GM12891 (cell line): ENCODE measurements around the gene SLC12A6.
A peak's percentile ranks its signal among the peaks of the same experiment; 100 is the strongest.
"Not testable (repeated sequence)": the region's sequence is repeated elsewhere in the genome, so short reads cannot be mapped to it uniquely, and the experiment has no call there.

ENCODE experiments used
- DNase-seq: peaks from one replicate; pipeline ENCODE4 v3.0.0; 2011; ENCODE audit warnings: low spot score; ENCODE audit not compliant: insufficient read length
- FAIRE-seq: peaks from 2 replicates; lab custom pipeline; 2011; peaks lifted over from hg19 to GRCh38; lab: Jason Lieb, UNC
- PAX5 ChIP-seq: IDR thresholded peaks from 2 replicates; pipeline ENCODE4 v1.6.1; 2011; ENCODE audit warnings: low read length, moderate library complexity, mild to moderate bottlenecking; ENCODE audit not compliant: insufficient read depth, severe bottlenecking
- POLR2A ChIP-seq: IDR thresholded peaks from 2 replicates; pipeline ENCODE4 v1.6.1; 2011; ENCODE audit warnings: low read depth, low read length, control low read depth
- POLR2AphosphoS5 ChIP-seq: IDR thresholded peaks from 2 replicates; pipeline ENCODE4 v1.6.1; 2011; ENCODE audit warnings: low read depth, low read length, control low read depth
- POU2F2 ChIP-seq: IDR thresholded peaks from 2 replicates; pipeline ENCODE4 v1.6.1; 2011; ENCODE audit warnings: low read depth, mild to moderate bottlenecking, control low read depth, low read length, moderate library complexity
- SPI1 ChIP-seq: IDR thresholded peaks from 2 replicates; pipeline ENCODE4 v1.6.1; 2011; ENCODE audit warnings: low read depth, low read length, control low read depth
- TAF1 ChIP-seq: IDR thresholded peaks from 2 replicates; pipeline ENCODE4 v1.6.1; 2011; ENCODE audit warnings: low read depth, low read length, control low read depth

The SLC12A6 gene

GRCh38 chr15:34358367-34358766, 20.8 kb upstream of the SLC12A6 start:
- FAIRE-seq = no peak
- TF ChIP-seq POLR2A = no peak
- no peak for DNase-seq

DNA sequence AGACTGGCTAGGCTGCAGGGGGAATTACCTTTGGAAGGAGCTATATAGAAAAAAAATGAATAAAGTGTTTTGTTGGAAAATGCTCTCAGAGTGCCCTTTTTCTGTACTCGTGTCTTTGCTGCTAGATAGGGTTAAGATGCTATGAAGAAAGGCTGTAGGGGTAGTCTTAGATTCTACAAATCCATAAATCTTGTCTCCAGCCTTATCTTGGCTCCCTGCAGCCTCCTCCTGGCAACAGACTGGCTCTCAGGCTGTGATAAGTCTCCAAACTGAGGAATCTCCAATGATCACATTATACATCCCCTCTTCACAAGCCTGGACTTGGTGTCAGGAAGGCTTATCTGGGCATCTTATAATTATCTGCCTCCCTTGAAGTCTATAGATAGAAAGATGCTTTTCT, 20.1 kb upstream of the SLC12A6 start:
- FAIRE-seq (no peak), DNase-seq (no peak)
- TF ChIP-seq SPI1 (no peak), PAX5 (no peak), POLR2A (no peak), POLR2AphosphoS5 (no peak), TAF1 (no peak), POU2F2 (no peak)

GRCh38 chr15:34355241-34355640, 17.7 kb upstream of the SLC12A6 start:
- TF ChIP-seq POU2F2 = no peak
- TF ChIP-seq POLR2AphosphoS5 = no peak
- TF ChIP-seq PAX5 = no peak
- TF ChIP-seq TAF1 = no peak
- TF ChIP-seq POLR2A = no peak
- no peak for TF ChIP-seq SPI1
- no peak for DNase-seq
- FAIRE-seq = no peak

DNA sequence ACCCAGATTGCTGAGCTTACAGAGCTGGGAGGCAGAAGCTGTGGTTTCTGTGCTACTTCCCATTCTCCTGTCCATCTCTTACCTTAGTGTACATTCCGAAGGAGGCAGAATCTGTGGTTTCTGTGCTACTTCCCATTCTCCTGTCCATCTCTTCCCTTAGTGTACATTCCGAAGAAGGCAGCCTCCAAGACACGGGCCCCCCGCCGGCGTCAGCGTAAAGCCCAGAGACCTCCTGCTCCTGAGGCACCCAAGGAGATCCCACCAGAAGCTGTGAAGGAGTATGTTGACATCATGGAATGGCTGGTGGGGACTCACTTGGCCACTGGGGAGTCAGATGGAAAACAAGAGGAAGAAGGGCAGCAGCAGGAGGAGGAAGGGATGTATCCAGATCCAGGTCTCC, 16.7 kb upstream of the SLC12A6 start:
- DNase-seq = no peak
- FAIRE-seq = no peak
- no peak for TF ChIP-seq TAF1
- no peak for TF ChIP-seq SPI1
- TF ChIP-seq POLR2A = no peak
- no peak for TF ChIP-seq POU2F2
- no peak for TF ChIP-seq POLR2AphosphoS5
- no peak for TF ChIP-seq PAX5

DNA sequence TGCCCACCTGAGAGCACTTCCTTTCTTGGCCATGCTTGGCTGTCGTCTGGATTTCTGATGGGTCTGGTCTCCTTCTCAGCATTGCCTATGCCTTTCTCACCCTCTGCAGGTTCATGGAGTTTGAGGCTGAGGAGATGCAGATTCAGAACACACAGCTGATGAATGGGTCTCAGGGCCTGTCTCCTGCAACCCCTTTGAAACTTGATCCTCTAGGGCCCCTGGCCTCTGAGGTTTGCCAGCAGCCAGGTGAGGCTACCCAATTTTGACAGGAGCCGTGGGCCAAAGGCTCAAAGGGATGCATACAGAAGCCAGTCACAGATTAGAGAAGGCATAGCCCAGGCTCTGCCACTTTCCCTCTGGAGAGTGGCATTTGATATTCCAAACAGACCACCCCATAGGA, 16.0 kb upstream of the SLC12A6 start:
- FAIRE-seq (no peak), DNase-seq (no peak)
- no peak for TF ChIP-seq POU2F2

GRCh38 chr15:34352996-34353395, 15.4 kb upstream of the SLC12A6 start:
- DNase-seq, FAIRE-seq: not testable (repeated sequence)

DNA sequence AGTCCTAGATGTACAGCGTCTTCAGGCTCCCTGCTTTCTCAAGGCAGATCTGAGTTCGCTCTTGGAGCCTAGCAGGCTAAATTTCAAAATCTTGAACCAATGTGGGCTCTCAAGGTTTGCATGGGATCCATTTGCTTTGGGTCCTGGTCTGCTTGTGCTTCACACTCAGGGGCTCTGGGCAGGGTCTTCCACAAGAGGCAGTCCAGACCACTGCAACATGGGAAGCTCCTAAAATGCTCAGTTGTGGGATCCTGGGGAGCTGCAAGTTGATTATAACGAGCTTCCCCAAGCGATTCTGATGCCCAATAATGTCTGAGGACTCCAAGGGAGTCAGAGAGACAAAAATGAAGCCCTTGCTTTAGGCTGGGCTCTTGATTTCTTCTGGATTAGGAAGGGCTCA, 12.2 kb upstream of the SLC12A6 start:
- FAIRE-seq (no peak), DNase-seq (no peak)
- TF ChIP-seq POLR2AphosphoS5 = no peak
- TF ChIP-seq POU2F2 = no peak
- TF ChIP-seq POLR2A = no peak

- FAIRE-seq (no peak), DNase-seq (no peak)
- TF ChIP-seq PAX5 (no peak), SPI1 (no peak), POU2F2 (no peak), POLR2A (no peak), POLR2AphosphoS5 (no peak), TAF1 (no peak)
Observed at GRCh38 chr15:34348735-34349300, 11.2 kb upstream of the SLC12A6 start.

DNA sequence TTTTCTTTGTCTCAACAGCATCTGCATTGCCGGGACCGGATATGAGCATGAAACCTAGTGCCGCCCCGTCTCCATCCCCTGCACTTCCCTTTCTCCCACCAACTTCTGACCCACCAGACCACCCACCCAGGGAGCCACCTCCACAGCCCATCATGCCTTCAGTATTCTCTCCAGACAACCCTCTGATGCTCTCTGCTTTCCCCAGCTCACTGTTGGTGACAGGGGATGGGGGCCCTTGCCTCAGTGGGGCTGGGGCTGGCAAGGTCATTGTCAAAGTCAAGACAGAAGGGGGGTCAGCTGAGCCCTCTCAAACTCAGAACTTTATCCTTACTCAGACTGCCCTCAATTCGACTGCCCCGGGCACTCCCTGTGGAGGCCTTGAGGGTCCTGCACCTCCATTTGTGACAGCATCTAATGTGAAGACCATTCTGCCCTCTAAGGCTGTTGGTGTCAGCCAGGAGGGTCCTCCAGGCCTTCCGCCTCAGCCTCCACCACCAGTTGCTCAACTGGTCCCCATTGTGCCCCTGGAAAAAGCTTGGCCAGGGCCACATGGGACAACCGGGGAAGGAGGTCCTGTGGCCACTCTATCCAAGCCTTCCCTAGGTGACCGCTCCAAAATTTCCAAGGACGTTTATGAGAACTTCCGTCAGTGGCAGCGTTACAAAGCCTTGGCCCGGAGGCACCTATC, 10.5 kb upstream of the SLC12A6 start:
- FAIRE-seq (no peak), DNase-seq (no peak)
- TF ChIP-seq PAX5 (no peak), POLR2AphosphoS5 (no peak), SPI1 (no peak), TAF1 (no peak), POLR2A (no peak), POU2F2 (no peak)

DNA sequence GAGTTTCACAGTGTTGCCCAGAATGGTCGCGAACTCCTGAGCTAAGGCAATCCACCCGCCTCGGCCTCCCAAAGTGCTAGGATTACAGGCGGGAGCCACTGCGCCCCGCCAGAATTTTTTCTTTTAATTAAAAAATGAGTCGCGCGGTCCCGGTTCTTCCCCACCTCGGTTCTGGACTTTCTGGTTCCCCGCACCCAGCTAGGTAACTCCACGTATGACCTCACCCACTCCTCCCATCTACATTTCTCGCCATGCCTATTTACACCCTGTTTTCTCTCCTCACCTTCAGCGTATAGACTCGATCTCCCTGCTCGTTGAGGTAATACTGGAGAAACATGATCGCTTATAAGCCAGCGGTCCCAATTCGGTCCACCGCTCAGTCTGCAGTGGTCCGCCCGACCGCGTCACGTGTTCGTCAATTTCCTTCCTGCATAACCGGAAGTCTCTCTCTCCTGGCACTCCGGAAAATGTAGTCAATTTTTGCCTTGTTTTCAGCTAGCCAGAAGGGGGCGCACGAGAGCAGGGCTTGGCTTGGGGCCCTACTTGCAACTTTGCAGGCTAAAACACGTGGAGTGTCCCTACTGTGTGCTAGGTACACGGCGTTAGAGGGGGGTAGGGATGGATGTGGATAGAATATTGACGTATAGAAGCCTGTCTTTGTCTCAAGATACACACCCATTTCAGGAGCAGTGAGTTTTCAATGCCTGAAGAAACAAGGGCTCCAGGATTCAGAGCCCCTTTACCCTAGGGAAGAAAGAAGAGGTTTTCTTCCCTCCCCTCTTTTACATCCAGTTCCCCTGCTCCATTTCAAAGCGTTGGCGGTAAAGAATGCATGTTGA, 5.4 kb upstream of the SLC12A6 start, which contains the start of the genes NOP10 and NUTM1:
NOP10 (minus strand) TSS at position 400 of the 839 bp plus-strand sequence; CDS start at position 337, 63 bp downstream.
NUTM1 (plus strand) TSS at position 579 of the 839 bp plus-strand sequence. CDS start 382 bp downstream, outside the sequence.
- FAIRE-seq (peak; percentile 93), DNase-seq (peak; percentile 63)
- TF ChIP-seq TAF1 (peak; percentile 90), SPI1 (peak; percentile 48), POLR2A (peak; percentile 91), PAX5 (no peak), POLR2AphosphoS5 (peak; percentile 91), POU2F2 (peak; percentile 92)

DNA sequence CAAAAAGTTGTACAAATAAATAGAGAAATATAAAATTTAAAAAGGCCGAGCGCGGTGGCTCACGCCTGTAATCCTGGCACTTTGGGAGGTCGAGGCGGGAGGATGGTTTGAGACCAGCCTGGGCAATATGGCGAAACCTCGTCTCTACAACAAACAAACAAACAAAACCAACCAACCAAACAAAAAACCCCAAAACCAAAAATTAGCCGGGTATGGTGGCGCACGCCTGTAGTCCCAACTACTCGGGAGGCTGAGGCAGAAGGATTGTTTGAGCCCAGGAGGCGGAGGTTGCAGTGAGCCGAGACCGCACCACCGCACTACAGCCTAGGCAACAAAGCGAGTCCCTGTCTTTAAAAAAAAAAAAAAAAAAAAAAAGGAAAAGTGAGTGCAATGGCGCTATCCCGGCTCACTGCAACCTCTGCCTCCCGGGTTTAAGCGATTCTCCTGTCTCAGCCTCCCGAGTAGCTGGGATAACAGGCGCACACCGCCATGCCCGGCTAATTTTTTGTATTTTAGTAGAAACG, 4.7 kb upstream of the SLC12A6 start:
- not testable (repeated sequence) for DNase-seq, FAIRE-seq
